A204.1 (cell line): ENCODE measurements around the gene MUSTN1.

Experiments used
- FAIRE-seq: peaks from 2 replicates; lab custom pipeline; 2012; peaks lifted over from hg19 to GRCh38; lab: Jason Lieb, UNC

Gene MUSTN1

GRCh38 chr3:52800079-52800478 lies 34.7 kb downstream of the MUSTN1 start:
- FAIRE-seq = no peak

- FAIRE-seq = no peak
Measured at GRCh38 chr3:52798978-52799476, 35.8 kb downstream of the MUSTN1 start.

- FAIRE-seq = no peak
Measured at GRCh38 chr3:52798376-52798977, 36.3 kb downstream of the MUSTN1 start.

GRCh38 chr3:52796411-52796810 lies 38.4 kb downstream of the MUSTN1 start:
- FAIRE-seq = no peak

GRCh38 chr3:52795298-52795900 lies 39.4 kb downstream of the MUSTN1 start:
- no peak for FAIRE-seq

GRCh38 chr3:52794612-52795099 lies 40.2 kb downstream of the MUSTN1 start, which contains the start of gene ITIH3:
TSS of gene ITIH3 (plus strand) at chr3:52794796. CDS start at chr3:52794804, 8 bp downstream.
- FAIRE-seq = no peak

GRCh38 chr3:52793702-52794611 lies 40.9 kb downstream of the MUSTN1 start:
- FAIRE-seq = no peak

GRCh38 chr3:52792961-52793695 lies 41.7 kb downstream of the MUSTN1 start:
- FAIRE-seq = no peak

- FAIRE-seq = no peak
Measured at GRCh38 chr3:52792413-52792812, 42.4 kb downstream of the MUSTN1 start.

- no peak for FAIRE-seq
Measured at GRCh38 chr3:52791928-52792327, 42.9 kb downstream of the MUSTN1 start.

GRCh38 chr3:52791366-52791765 lies 43.5 kb downstream of the MUSTN1 start:
- FAIRE-seq = no peak

- no peak for FAIRE-seq
Measured at GRCh38 chr3:52790741-52791140, 44.1 kb downstream of the MUSTN1 start.

- FAIRE-seq = no peak
Measured at GRCh38 chr3:52790337-52790736, 44.5 kb downstream of the MUSTN1 start.

GRCh38 chr3:52789746-52790040 lies 45.1 kb downstream of the MUSTN1 start:
- no peak for FAIRE-seq

GRCh38 chr3:52788890-52789745 lies 45.7 kb downstream of the MUSTN1 start:
- no peak for FAIRE-seq

GRCh38 chr3:52787672-52788625 lies 46.9 kb downstream of the MUSTN1 start:
- FAIRE-seq = no peak

GRCh38 chr3:52787246-52787645 lies 47.6 kb downstream of the MUSTN1 start:
- no peak for FAIRE-seq

GRCh38 chr3:52786330-52787215 lies 48.2 kb downstream of the MUSTN1 start:
- no peak for FAIRE-seq

- FAIRE-seq = no peak
Measured at GRCh38 chr3:52784931-52785590, 49.8 kb downstream of the MUSTN1 start.
